GM23248 (cell line): ENCODE results near the gene NDST3. TPM values are rescaled to one million over a fixed set of nuclear protein-coding genes. Genes with fewer than 3 reads are reported as not detected.
"Not testable (repeated sequence)": the region's sequence is repeated elsewhere in the genome, so short reads cannot be mapped to it uniquely, and the experiment has no call there.

Experiments used
- DNase-seq: peaks from one replicate; pipeline ENCODE4 v3.0.0-alpha.2; 2015
- H2AFZ ChIP-seq: fragments of 200-600 bp; sonication (generic); 2 replicates; pipeline ENCODE4 v1.6.1; 2016; ENCODE audit warnings: antibody characterized with exemption
- H3F3A ChIP-seq: fragments of 200-600 bp; sonication (generic); 2 replicates; pipeline ENCODE4 v1.6.1; 2016; ENCODE audit warnings: mild to moderate bottlenecking, antibody characterized with exemption, mixed run types; ENCODE audit not compliant: insufficient read depth
- H3K27ac ChIP-seq: fragments of 200-600 bp; sonication (generic); 2 replicates; pipeline ENCODE4 v1.5.1; 2016; ENCODE audit warnings: mild to moderate bottlenecking
- H3K27me3 ChIP-seq: fragments of 200-600 bp; sonication (generic); replicated peaks from 2 replicates; pipeline ENCODE4 v1.6.1; 2016; ENCODE audit warnings: mild to moderate bottlenecking; ENCODE audit not compliant: insufficient read depth
- H3K36me3 ChIP-seq: fragments of 200-600 bp; sonication (generic); 2 replicates; pipeline ENCODE4 v1.6.1; 2016; ENCODE audit warnings: low read depth, mild to moderate bottlenecking
- H3K4me1 ChIP-seq: fragments of 200-600 bp; sonication (generic); 2 replicates; pipeline ENCODE4 v1.6.1; 2016; ENCODE audit warnings: mild to moderate bottlenecking; ENCODE audit not compliant: insufficient read depth
- H3K4me2 ChIP-seq: fragments of 200-600 bp; sonication (generic); one replicate; pipeline ENCODE4 v1.6.1; 2016; ENCODE audit warnings: mild to moderate bottlenecking; ENCODE audit not compliant: unreplicated experiment
- H3K4me3 ChIP-seq: fragments of 200-600 bp; sonication (generic); 2 replicates; pipeline ENCODE4 v1.5.1; 2016; ENCODE audit warnings: mild to moderate bottlenecking
- H3K79me2 ChIP-seq: fragments of 200-600 bp; sonication (generic); 2 replicates; pipeline ENCODE4 v1.6.1; 2016; ENCODE audit warnings: mild to moderate bottlenecking; ENCODE audit not compliant: insufficient read depth
- H3K9ac ChIP-seq: fragments of 200-600 bp; sonication (generic); 2 replicates; pipeline ENCODE4 v1.6.1; 2016; ENCODE audit warnings: mild to moderate bottlenecking
- H3K9me2 ChIP-seq: fragments of 200-600 bp; sonication (generic); 2 replicates; pipeline ENCODE4 v1.6.1; 2016; ENCODE audit warnings: mixed run types, mild to moderate bottlenecking, moderate library complexity; ENCODE audit not compliant: insufficient read depth
- H3K9me3 ChIP-seq: fragments of 200-600 bp; sonication (generic); one replicate; pipeline ENCODE4 v1.6.1; 2017; ENCODE audit warnings: low read depth
- H4K20me1 ChIP-seq: fragments of 200-600 bp; sonication (generic); 2 replicates; pipeline ENCODE4 v1.6.0; 2016; ENCODE audit not compliant: insufficient read depth
- EZH2 ChIP-seq: fragments of 200-600 bp; sonication (generic); IDR thresholded peaks from 2 replicates; pipeline ENCODE4 v1.6.1; 2018; ENCODE audit warnings: antibody characterized with exemption, mild to moderate bottlenecking; ENCODE audit not compliant: insufficient read depth, poor library complexity, severe bottlenecking
- EZH2phosphoT487 ChIP-seq: fragments of 200-600 bp; sonication (generic); IDR thresholded peaks from 2 replicates; pipeline ENCODE4 v1.6.1; 2018; ENCODE audit warnings: antibody characterized with exemption, moderate library complexity, mild to moderate bottlenecking, low read depth; ENCODE audit not compliant: insufficient read depth
- WGBS, 2 experiments: methylation state at CpG; one replicate each; pipeline ENCODE4 v1.1.6; 2015 to 2017; ENCODE audit warnings: low lambda C conversion rate in 2 of 2, low coverage in 1 of 2; ENCODE audit errors: missing lambda C conversion rate in 2 of 2; 5-methylcytosine and 5-hydroxymethylcytosine counted together
- in situ Hi-C: fragments of 300-500 bp; cut with MboI; formaldehyde crosslinking; loops from 2 replicates; pipeline ENCODE4 v1.15.0; 2020
- polyA plus RNA-seq: library from polyadenylated mRNA; unstranded; fragments of >200 nt; fragmentation: Nextera tagmentation; extraction: Ambion mirVana; gene quantifications from 2 replicates; pipeline ENCODE4 v1.2.1, GENCODE V29; 2016
- small RNA-seq: library from RNA; depleted of rRNA; stranded (forward); fragments of <200 nt; gene quantifications from one replicate; pipeline ENCODE3, GENCODE V24; 2014; ENCODE audit warnings: low read depth, low replicate concordance
- total RNA-seq: library from RNA; depleted of rRNA; stranded (reverse); fragments of >200 nt; shearing (Covaris generic); gene quantifications from 2 replicates; pipeline ENCODE4 v1.2.3, GENCODE V29; 2014

The NDST3 gene
- total and polyA plus RNA-seq, 2 experiments from 2014 or later, result not detected

- no peaks in the 10 kb centered on the region for H4K20me1 ChIP-seq
- no peaks in the 10 kb centered on the region for H3K4me1 ChIP-seq
- WGBS, 2 experiments, result 91 to 92% methylated on average over 1 of the region's 1 CpG
- H3K27me3 ChIP-seq, result no peaks in the 10 kb centered on the region
- no peak overlapping the region for H3K9ac ChIP-seq
- no peak overlapping the region for H3K27ac ChIP-seq
- H2AFZ ChIP-seq, result no peak overlapping the region
- DNase-seq, result no peak
- H3K9me2 ChIP-seq, result no peaks in the 10 kb centered on the region
- H3K79me2 ChIP-seq, result no peaks in the 10 kb centered on the region
- H3K4me2 ChIP-seq, result no peak overlapping the region
- H3K36me3 ChIP-seq, result no peaks in the 10 kb centered on the region
- H3K9me3 ChIP-seq, result no peaks in the 10 kb centered on the region
- in situ Hi-C loops, result loop anchor here (25.0 kb wide), 1 partner anchor 216 kb away; no protein-coding TSS in a partner anchor
- no peak overlapping the region for H3K4me3 ChIP-seq
- peaks cover under 1% of the 10 kb centered on the region; the same call in 1 of the 2 replicates for H3F3A ChIP-seq
- TF ChIP-seq EZH2phosphoT487 (no peak), EZH2 (no peak)
These were observed 262.4 kb downstream of the NDST3 start for GRCh38 chr4:118296729-118297128.

GRCh38 chr4:118299619-118300018, 265.3 kb downstream of the NDST3 start:
- H2AFZ ChIP-seq, H3K36me3 ChIP-seq, H3K4me3 ChIP-seq, H3K79me2 ChIP-seq, H3K4me1 ChIP-seq, H3K9ac ChIP-seq, H3K9me3 ChIP-seq, H3K27me3 ChIP-seq, H4K20me1 ChIP-seq, DNase-seq, H3K27ac ChIP-seq, H3K4me2 ChIP-seq, H3F3A ChIP-seq, H3K9me2 ChIP-seq: not testable (repeated sequence)
- WGBS, 2 experiments, result 94 to 99% methylated on average over 6 of the region's 6 CpGs
- in situ Hi-C loops, result loop anchor here (25.0 kb wide), 1 partner anchor 213 kb away; no protein-coding TSS in a partner anchor

- H3K36me3 ChIP-seq, result 0 out of 2 replicates have a peak, but pooled peaks cover 6% of the 10 kb centered on the region
- in situ Hi-C loops, result no loop called here
- 71 to 82% methylated on average over 2 of the region's 2 CpGs for WGBS, 2 experiments
- H2AFZ ChIP-seq, result no peak overlapping the region; the same call in 1 of the 2 replicates
- H3K27ac ChIP-seq, result no peak overlapping the region
- H3K9ac ChIP-seq, result no peak overlapping the region
- H3K9me3 ChIP-seq, result no peaks in the 10 kb centered on the region
- no peak for DNase-seq
- no peak overlapping the region for H3K4me3 ChIP-seq
- no peaks in the 10 kb centered on the region for H3K4me1 ChIP-seq
- no peaks in the 10 kb centered on the region for H3K79me2 ChIP-seq
- 0 out of 2 replicates have a peak, but pooled peaks cover 4% of the 10 kb centered on the region for H3K9me2 ChIP-seq
- H4K20me1 ChIP-seq, result no peaks in the 10 kb centered on the region
- no peaks in the 10 kb centered on the region for H3F3A ChIP-seq
- no peaks in the 10 kb centered on the region for H3K27me3 ChIP-seq
- no peak for TF ChIP-seq EZH2phosphoT487
- TF ChIP-seq EZH2, result no peak
- no peak overlapping the region for H3K4me2 ChIP-seq
These were observed 273.4 kb downstream of the NDST3 start for GRCh38 chr4:118307643-118308042.

Small RNA genes lying within 50 kb of the gene (small RNA-seq; reads per million reads assigned to genes)
- not detected for gene SNORA24
